ENCODE measurements around the gene GALNT2. TPM values are rescaled to one million over a fixed set of nuclear protein-coding genes. Genes with fewer than 3 reads are reported as not detected.

The GALNT2 gene
- total and polyA plus RNA-seq, 2 experiments from 2014 or later, result 17.8 to 48.3 TPM

GRCh38 chr1:230100932-230101331 lies 33.9 kb downstream of the GALNT2 start:
- H3K27me3 Mint-ChIP-seq (ENCODE audit: insufficient read depth, low read depth, poor library complexity), result peaks cover 10% of the 10 kb centered on the region
- H3K4me1 ChIP-seq (ENCODE audit: insufficient read depth), result peaks cover 42% of the 10 kb centered on the region
- H3K9me3 Mint-ChIP-seq, result no peaks in the 10 kb centered on the region
- H3F3A ChIP-seq (replicated peaks; ENCODE audit: low read depth), result no peaks in the 10 kb centered on the region
- H3K36me3 ChIP-seq (ENCODE audit: insufficient read depth), result no peaks in the 10 kb centered on the region
- peaks cover 92% of the 10 kb centered on the region for H3K79me2 ChIP-seq (replicated peaks; ENCODE audit: insufficient read depth)
- H3K27ac Mint-ChIP-seq, result peak overlapping the region; percentile 9; the same call in 1 of the 2 replicates
- no peaks in the 10 kb centered on the region for H3K9me2 ChIP-seq (ENCODE audit: insufficient read depth)
- H3K4me3 Mint-ChIP-seq, result no peak overlapping the region
- no peak overlapping the region for H2AFZ ChIP-seq
- H3K27me3 ChIP-seq (ENCODE audit: insufficient read depth), result no peaks in the 10 kb centered on the region
- TF ChIP-seq ZNF331 (CRISPR knock-in tag; IDR thresholded peaks at IDR 0.05; ENCODE audit: low read depth) (no peak), JUNB (IDR thresholded peaks at IDR 0.05; ENCODE audit: unreplicated experiment) (no peak), CREB1 (CRISPR knock-in tag; IDR thresholded peaks at IDR 0.05; ENCODE audit: low read depth) (no peak), ETS1 (IDR thresholded peaks at IDR 0.05) (no peak), EZH2 (IDR thresholded peaks at IDR 0.05; ENCODE audit: low read depth, unreplicated experiment) (no peak), POLR2AphosphoS5 (IDR thresholded peaks at IDR 0.05; ENCODE audit: low read depth) (no peak), ZNF462 (CRISPR knock-in tag; IDR thresholded peaks at IDR 0.05) (no peak), STAT1 (IDR thresholded peaks at IDR 0.05; ENCODE audit: unreplicated experiment) (no peak), ZNF114 (CRISPR knock-in tag; IDR thresholded peaks at IDR 0.05) (no peak), CTCF (conservative IDR thresholded peaks at IDR 0.05; ENCODE audit: low read depth in 2 of 2) (no peak)
- ATAC-seq (no peak), DNase-seq (ENCODE audit: low spot score) (no peak)
- H3K4me3 ChIP-seq, result no peak overlapping the region
- H3K4me1 Mint-ChIP-seq, result peaks cover 53% of the 10 kb centered on the region
- no peak overlapping the region for H3K4me2 ChIP-seq
- H3K36me3 Mint-ChIP-seq (ENCODE audit: low read depth), result peaks cover 3% of the 10 kb centered on the region; the same call in 1 of the 3 replicates
- H4K20me1 ChIP-seq (replicated peaks; ENCODE audit: insufficient read depth), result peaks cover 23% of the 10 kb centered on the region
- H3K27ac ChIP-seq (ENCODE audit: low read depth), result 0 out of 2 replicates have a peak overlapping the region, but pooled peaks have one; percentile 70

All from GM23338 (cell line).